NCI-H526 (cell line): Measurements from ENCODE around the gene TINAGL1.
A peak's percentile ranks its signal among the peaks of the same experiment; 100 is the strongest.

Experiments
- DNase-seq, 2 experiments: peaks; one replicate each; lab custom pipeline; 2025; lab: John Stamatoyannopoulos, UW

The TINAGL1 gene

GRCh38 chr1:31568895-31569595 is 7.3 kb upstream of the TINAGL1 start:
- DNase-seq = no peak

DNA sequence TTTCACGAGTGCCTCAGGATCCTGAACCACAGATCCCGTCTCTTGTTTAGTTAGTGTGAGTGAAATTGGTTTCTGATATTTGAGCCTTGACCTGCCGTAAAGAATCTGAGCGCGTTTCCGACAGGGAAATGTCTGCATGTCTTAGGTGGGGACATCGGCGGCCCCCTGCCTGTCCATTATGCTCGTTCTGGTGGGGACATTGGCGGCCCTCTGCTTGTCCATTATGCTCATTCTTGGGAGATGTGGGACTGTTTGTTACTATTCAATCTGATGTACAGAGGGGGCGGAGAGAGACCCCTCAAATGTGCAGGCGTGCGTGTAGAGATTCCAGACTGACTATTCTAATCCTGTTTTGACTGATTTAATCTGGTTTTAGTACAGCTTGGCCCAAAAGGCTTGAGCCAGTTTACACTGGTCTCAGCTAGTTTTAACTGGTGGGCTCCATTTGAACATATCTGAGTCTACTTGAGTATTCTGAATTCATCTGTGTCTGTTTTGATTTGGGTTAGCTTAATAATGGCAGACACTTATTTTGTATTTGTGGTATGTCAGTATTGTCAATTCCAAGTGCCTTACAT is 6.6 kb upstream of the TINAGL1 start:
- no peak for DNase-seq

GRCh38 chr1:31570228-31570627 is 6.1 kb upstream of the TINAGL1 start:
- no peak for DNase-seq

- DNase-seq = no peak
Measured at GRCh38 chr1:31570906-31571305, 5.4 kb upstream of the TINAGL1 start.

DNA sequence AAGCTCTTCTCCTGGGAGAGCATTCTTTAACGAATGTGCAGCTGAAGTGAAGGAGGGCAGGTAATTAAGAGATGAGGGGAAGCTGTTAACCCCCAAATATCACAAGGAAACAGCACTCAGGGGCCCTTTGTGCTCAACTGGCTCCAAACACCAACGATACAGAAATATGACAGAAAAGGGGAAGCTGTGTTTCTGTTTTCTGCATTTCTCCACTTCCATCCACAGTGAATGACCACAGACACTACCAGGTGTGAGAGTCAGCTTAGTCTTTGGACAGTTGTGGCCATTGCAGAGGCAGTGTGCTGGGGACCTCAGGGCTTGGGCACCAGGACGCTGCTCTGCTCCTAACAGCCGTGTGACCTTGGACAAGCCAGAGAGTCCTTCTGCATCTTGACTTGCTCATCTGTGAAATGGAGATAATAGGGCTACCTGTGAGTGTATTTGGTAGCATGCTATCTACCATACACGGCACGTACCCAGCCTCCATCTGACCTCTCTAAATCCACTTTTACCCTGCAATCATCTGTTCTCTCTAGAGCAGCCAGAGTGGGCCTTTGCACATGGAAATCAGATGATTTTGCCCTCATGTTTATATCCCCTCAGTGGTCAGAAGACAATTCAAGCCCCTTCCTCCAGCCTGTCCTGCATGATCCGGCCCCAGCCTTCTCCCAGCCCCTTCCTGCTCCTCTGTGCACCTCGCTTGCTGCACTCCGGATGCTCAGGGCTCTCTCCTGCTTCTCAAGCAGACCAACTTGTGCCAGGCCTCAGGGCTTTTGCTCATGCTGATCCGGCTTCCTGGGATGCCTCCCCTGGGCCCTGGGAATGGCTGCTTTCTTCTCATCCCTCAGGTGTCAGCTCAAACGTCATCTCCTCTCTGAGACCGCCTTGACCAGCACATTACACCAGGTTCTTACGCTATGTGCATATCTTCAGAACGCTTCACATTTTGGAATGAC is 4.7 kb upstream of the TINAGL1 start:
- DNase-seq = no peak

DNA sequence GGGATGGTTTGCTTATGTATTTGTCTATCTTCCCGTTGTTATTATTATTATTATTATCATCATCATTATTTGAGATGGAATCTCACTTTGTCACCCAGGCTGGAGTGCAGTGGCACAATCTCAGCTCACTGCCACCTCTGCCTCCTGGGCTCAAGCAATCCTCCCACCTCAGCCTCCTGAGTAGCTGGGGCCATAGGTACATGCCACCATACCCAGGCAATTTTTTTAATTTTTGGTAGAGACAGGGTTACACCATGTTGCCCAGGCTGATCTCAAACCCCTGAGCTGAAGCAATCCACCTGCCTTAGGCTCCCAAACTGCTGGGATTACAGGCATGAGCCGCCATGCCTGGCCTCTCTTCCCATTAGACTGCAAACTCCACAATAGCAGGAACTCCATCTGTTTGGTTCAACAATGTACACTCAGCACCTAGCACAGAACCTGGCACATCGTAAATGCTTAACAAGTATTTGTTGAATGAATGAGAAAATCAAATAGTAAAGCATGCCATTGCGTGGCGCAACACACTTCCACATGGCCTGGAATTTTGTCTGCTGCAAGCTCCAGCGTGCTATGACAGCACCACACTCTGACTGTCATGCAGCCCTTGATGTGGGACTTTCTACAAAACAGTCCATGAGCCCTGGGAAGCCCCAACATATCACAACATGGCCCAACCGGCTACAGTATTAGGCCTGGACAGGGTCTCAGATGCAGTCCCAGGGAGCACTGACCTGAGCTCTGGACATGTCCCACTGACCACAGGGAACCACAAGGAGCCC is 3.8 kb upstream of the TINAGL1 start:
- no peak for DNase-seq

DNA sequence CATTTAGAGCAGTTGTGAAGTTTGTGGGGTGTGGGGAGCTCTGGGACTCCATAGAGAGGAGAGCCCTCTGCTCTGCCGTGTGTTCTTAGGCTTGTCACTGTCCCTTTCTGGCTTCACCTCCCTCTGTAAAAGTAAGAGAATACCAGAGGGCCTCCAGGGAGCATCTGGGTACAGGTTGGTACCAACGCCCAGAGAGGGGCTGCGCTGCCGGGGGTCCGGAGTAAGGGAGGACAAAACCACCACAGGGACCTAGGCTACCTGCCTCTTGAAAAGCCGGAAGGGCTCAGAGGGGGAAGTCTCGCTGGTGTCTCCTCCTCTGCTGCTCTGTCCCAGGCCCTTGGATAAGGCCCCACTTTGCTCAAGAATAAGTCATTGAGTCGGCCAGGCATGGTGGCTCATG is 3.1 kb upstream of the TINAGL1 start:
- DNase-seq = no peak

DNA sequence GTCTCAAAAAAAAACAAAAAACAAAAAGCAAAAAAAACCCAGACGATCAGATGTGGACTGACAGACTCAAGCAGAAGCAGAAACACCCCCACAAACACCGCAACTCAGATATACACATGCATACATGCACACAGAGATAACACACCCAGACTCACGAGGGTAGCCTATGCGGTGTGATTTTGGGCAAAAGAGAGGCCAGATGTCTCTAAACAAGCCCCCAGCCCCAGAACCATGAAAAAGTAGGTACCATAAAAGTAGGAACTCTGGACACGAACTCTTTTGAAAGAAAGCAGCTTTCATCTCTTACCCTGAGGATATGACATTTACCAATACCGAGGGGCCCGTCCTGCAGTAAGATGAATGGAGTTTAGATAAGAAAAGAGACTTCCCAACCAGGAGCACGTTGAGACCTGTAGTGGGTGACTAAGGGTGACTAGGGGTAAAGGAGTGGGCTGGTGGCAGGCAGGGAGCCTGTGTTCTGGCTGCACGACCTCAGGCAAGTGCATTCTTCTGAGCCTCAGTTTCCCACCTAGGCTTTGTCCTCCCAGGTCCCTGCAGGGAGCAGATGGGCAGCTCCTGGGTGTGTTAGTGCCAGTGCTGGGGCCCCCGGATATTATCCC is 1.5 kb upstream of the TINAGL1 start:
- DNase-seq = no peak

DNA sequence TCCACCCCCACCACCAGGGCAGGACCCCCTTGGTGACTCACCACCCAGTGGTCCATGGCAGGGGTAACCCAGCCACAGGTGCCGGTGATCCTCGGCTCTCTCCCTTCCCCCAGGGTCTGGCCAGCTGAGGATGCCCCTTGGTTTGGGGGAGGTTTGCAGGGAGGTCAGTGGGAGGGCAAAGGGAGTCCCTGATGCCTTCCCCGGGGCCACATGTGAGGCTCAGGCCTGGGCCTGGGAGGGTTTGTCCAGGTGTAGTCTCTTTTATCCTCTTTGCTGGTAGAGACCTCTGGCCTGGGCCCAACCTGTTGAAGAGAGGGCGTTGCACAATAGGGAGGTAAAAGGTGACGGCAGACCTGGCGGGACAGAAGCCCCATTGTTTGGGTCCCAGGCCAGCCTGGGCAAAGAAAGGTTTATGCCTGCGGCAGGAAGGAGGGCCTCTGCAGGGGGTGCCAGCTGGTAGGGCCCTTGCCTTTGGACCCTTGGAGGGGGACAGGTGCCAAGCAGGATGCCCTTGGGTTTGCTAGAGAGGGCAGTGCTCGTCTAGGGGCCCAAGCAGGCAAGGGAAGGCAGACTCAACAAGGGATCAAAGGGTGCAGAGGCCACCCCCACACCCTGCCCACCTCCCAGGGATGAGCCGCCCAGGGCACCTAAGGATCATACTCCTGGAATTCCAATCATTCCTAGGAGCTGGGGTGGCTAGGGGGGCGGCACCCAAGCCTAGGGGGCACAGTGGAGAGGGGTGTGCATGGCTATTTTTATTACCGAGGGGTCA is 760 bp upstream of the TINAGL1 start:
- peak in 1 of 2 experiments; percentile 64 for DNase-seq

DNA sequence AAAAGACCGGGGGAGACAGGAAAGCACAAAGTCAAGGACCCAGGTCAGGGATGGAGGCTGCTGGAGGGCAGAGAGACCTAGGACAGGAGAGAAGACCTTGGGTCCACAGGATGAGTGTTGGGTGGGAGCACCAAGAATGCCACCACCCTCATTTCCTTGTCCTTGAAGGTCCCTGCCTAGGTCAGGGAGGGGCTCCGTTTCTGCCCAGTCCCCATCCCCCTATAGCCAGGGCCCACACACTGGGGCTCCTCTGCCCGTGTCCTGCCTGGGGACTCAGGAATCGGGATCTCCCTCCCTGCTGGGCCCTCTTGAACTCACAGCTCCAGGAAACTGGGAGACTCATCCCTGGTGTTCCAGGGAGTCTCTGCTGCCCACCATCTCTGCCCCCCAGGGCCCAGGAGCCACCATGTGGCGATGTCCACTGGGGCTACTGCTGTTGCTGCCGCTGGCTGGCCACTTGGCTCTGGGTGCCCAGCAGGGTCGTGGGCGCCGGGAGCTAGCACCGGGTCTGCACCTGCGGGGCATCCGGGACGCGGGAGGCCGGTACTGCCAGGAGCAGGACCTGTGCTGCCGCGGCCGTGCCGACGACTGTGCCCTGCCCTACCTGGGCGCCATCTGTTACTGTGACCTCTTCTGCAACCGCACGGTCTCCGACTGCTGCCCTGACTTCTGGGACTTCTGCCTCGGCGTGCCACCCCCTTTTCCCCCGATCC is 584 bp downstream of the TINAGL1 start:
- peak in 1 of 2 experiments; percentile 23 for DNase-seq

- DNase-seq = no peak
Measured at GRCh38 chr1:31577515-31578192, 1.3 kb downstream of the TINAGL1 start.

- DNase-seq = no peak
Measured at GRCh38 chr1:31579374-31579773, 3.1 kb downstream of the TINAGL1 start.

GRCh38 chr1:31580513-31580870 is 4.2 kb downstream of the TINAGL1 start:
- DNase-seq = no peak

DNA sequence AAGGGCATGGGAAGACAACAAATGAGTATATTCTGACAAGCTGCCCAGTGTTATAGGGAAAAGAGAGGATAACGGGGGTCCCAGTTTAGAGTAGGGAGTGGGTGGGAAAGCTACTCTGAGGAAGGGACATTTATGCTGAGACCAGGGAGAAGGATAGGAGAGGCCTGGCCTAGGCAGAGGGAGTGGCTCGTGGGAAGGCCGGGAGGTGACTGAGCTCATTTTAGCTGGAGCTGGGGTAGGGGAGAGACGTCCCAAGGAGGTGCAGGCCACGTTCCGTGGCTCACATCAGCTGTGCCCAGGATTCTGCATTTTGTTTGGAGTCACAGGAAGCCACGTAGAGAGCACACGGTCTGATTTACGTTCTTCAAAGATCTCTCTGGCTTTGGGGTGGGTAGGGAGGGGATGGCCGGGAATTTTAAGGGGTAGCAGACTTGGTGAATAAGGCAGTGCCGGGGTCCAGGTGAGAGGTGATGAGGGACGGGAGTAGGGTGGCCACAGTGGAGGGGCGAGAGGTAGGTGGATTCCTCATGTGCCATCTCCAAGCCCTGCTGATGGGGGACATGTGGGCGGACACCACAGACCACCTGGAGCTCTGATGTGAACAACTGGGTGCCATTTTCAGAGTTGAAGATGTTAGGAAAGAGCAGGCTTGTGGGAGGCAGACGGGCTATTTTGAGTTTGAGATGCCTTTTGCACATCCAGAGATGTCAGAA is 4.7 kb downstream of the TINAGL1 start:
- DNase-seq = no peak

GRCh38 chr1:31581821-31582810 is 5.8 kb downstream of the TINAGL1 start:
- DNase-seq = no peak

DNA sequence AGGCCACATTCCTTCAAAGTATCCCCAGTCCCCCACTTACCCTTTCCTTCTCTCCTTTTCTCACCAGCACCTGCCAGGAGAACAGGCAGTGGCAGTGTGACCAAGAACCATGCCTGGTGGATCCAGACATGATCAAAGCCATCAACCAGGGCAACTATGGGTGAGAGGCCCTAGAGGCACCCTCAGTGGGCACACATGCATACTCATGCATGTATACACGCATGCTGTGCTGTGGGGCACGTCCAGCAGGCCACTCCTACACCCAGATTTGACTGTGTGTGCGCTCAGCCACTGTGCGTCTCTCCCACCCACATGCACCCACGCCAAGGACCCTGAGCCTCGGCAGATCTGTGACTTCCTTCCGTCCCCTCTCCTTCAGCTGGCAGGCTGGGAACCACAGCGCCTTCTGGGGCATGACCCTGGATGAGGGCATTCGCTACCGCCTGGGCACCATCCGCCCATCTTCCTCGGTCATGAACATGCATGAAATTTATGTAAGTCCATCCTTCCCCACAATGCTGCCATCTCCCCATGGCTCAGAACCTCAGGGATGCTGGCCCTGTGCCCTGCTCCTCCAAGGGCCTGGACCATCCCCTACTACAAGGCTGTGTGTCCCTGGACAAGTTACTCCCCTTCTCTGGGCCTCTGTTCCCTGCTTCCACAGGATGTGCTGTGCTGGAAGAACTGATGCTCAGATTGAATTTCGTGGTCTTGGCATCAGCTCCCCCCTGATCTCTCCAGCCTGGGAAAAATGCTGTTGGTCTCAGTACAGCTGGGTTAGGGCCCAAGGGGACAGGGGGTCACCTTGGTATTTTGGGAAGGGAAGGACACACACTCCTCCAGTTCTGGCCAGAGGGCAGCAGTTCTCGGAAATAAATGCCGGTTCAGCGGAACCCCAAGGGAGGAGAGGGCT is 7.0 kb downstream of the TINAGL1 start:
- no peak for DNase-seq
